Measurements from ENCODE around the gene OSBPL9.

Gene OSBPL9, protein sequence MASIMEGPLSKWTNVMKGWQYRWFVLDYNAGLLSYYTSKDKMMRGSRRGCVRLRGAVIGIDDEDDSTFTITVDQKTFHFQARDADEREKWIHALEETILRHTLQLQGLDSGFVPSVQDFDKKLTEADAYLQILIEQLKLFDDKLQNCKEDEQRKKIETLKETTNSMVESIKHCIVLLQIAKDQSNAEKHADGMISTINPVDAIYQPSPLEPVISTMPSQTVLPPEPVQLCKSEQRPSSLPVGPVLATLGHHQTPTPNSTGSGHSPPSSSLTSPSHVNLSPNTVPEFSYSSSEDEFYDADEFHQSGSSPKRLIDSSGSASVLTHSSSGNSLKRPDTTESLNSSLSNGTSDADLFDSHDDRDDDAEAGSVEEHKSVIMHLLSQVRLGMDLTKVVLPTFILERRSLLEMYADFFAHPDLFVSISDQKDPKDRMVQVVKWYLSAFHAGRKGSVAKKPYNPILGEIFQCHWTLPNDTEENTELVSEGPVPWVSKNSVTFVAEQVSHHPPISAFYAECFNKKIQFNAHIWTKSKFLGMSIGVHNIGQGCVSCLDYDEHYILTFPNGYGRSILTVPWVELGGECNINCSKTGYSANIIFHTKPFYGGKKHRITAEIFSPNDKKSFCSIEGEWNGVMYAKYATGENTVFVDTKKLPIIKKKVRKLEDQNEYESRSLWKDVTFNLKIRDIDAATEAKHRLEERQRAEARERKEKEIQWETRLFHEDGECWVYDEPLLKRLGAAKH

DNA sequence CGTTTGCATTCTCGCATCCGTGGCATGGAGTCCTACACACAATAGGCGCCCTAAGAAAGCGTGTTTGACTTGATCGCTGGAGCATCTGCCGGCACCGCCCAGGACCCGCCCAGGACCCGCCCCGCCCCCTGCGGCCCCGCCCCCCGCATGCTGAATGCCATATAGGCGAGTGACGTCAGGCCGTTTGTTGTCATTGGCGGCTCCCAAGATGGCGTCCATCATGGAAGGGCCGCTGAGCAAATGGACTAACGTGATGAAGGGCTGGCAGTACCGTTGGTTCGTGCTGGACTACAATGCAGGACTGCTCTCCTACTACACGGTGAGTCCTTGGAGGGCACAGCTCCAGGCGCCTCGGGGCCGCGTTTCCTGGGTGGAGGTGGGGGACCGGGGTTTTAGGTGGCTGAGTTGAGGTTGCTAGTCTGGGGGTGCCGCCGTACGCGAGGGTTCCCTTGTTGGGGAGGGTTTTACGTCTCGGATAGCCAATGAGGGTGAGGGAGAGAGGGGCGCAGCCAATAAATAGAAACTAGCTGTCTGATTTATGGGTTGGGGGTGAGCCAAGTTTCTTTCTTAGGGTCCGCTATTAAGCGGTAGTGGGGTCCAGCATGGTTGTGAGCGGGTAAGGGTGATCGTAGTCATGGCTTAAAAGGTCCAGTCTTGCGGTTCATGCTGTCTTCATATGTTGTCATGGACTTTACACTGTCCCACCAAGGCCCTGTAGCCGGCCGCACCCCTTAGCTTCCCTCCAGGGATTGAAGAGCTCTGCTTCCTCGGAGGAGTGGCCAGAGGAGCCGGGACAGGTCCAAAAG lies at the start of gene OSBPL9:
TSS of gene OSBPL9 (plus strand) at position 190 of the 806 bp plus-strand sequence. CDS start at position 209, 19 bp downstream.
- Histone ChIP-seq H3K36me3 (ENCODE audit: insufficient read depth, low read length) (no peaks in the 10 kb centered on the region), H3K9me3 (ENCODE audit: control insufficient read depth, insufficient read depth, low read length) (no peaks in the 10 kb centered on the region), H3K9ac (ENCODE audit: low read depth, low read length) (peak within 1 kb of the TSS; percentile 89), H3K4me1 (ENCODE audit: insufficient read depth, low read length) (peaks cover 22% of the 10 kb centered on the region)

DNA sequence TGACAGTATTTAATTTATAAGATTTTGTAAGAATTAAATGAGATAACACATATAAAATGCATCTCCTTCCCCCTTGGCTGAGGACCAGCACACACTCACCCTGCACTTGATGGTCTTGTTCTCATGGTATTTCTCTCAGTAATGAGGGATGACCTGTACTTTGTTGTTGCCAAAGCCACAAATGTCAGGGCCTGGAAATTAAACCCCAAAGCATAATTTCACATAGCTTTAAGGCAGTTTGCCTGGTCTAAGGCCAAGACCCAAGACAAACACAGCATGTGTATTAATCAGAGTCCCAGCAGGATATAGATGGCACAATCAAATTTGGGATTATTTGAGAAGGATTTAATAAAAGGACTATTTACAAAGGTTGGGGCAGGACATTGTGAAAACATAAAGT lies 49.2 kb upstream of the OSBPL9 start:
- no peak overlapping the region for H3K9ac ChIP-seq (ENCODE audit: low read depth, low read length)
- peaks cover 45% of the 10 kb centered on the region for H3K4me1 ChIP-seq (ENCODE audit: insufficient read depth, low read length)
- no peaks in the 10 kb centered on the region for H3K36me3 ChIP-seq (ENCODE audit: insufficient read depth, low read length)
- no peaks in the 10 kb centered on the region for H3K9me3 ChIP-seq (ENCODE audit: control insufficient read depth, insufficient read depth, low read length)

DNA sequence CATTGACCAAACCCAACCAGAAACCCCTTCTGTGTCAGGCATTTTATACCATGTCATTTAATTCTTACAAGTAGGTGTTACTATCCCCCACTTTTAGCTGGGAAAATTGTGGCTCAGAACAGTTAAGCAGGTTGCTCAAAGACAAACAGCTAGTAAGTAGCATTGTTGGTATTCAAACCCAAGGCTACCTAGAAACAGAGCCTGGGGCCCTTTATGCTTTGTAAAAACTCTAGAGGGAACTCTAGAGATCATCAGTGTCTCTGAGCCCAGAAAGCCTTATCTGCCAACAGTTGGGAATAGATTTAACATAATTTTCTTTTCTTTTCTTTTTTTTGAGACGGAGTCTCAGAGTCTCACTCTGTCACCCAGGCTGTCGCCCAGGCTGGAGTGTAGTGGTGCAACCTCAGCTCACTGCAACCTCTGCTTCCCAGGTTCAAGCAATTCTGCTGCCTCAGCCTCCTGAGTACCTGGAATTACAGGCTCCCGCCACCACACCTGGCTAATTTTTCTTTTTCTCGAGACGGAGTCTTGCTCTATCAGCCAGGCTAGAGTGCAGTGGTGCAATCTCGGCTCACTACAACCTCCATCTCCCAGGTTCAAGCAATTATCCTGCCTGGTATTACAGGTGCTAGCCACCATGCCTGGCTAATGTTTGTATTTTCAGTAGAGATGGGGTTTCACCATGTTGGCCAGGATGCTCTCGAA lies 48.5 kb upstream of the OSBPL9 start:
- Histone ChIP-seq H3K9me3 (ENCODE audit: control insufficient read depth, insufficient read depth, low read length) (no peaks in the 10 kb centered on the region), H3K9ac (ENCODE audit: low read depth, low read length) (no peak overlapping the region), H3K36me3 (ENCODE audit: insufficient read depth, low read length) (no peaks in the 10 kb centered on the region), H3K4me1 (ENCODE audit: insufficient read depth, low read length) (peaks cover 45% of the 10 kb centered on the region)

DNA sequence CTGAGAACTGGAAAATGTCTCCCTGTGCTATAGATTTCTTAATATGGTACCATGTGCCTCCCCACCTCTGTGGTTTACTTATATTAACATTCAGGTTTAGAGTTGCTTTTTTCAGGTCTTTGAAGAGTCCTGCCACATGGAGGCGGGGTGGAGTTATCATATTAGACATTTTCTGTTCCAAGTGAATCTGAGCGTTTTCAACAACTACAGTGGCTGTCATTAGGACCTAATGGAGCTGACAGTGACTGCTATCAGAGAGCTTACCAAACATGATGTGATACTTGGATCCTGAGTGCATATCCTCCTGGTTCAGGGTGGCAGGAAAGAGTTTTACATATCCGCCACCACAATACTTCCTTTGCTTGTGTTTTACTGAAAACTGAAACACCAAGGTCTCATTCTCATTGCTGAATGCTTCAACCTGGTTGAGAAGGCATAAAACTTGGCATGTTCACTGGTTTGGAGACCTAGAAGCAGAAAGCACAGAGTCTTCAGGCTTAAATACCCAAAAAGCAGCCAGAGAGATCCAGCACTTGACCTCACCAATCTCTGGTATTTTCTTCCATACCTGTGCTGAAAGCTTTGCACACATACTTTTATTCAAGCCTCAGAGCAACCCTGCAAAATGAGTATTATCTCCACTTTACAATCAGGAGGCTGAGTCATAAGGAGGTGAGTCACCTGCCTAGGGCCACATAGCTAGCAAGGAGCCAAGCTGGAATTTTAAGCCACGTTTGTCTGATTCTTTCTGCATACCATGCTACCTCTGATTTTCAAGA lies 47.4 kb upstream of the OSBPL9 start:
- Histone ChIP-seq H3K9ac (ENCODE audit: low read depth, low read length) (peak overlapping the region; percentile 17; the same call in 1 of the 2 replicates), H3K36me3 (ENCODE audit: insufficient read depth, low read length) (no peaks in the 10 kb centered on the region), H3K9me3 (ENCODE audit: control insufficient read depth, insufficient read depth, low read length) (no peaks in the 10 kb centered on the region), H3K4me1 (ENCODE audit: insufficient read depth, low read length) (peaks cover 40% of the 10 kb centered on the region)

DNA sequence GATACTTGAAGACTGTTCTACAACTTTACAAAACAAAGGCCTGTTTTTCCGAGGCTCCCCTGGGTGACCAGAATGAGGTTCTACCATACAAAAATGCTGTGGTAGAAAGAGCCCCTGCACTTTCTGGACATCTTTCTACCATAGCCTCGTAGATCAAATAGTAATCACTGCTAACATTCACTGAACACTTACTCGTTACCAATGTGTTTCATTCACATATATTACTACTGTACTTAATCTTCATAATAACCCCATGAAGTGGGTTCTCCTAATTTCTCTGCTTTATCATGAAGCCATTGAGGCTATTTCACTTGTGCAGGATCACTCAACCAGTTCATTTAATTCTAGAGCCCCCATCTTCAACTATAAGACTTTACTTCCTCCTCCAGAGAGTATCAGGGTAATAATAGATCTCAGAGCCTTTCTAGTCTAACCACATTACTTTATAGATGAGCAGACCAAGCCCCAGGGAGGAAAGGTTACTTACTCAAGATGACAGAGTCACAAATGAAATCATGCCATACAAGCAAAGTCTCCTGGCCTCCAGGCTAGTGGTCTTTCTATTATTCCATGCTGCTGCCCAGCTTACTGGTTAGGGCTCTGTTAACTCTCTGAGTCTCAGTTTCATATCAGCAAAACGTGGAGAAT lies 46.7 kb upstream of the OSBPL9 start:
- no peaks in the 10 kb centered on the region for H3K36me3 ChIP-seq (ENCODE audit: insufficient read depth, low read length)
- H3K4me1 ChIP-seq (ENCODE audit: insufficient read depth, low read length) = peaks cover 38% of the 10 kb centered on the region
- H3K9me3 ChIP-seq (ENCODE audit: control insufficient read depth, insufficient read depth, low read length) = no peaks in the 10 kb centered on the region
- no peak overlapping the region for H3K9ac ChIP-seq (ENCODE audit: low read depth, low read length)

DNA sequence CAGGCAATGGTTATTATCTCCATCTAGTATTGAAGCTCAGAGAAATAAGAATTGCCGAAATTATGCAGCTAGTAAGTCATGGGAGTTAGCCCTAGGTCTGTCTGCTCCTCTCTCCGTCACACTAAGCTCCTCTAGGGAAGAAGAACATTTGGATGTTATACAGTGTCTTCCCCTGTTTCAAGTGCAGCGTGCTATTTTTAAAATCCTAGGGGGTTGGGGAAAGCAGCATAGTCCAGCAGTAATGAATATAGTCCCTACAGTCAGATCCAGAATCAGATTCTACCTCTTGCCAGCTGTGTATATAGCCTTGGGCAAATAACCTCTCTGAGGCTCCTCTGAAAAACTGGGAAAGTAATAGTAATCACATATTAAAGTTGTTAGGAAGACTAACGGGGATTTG lies 44.5 kb upstream of the OSBPL9 start:
- no peaks in the 10 kb centered on the region for H3K36me3 ChIP-seq (ENCODE audit: insufficient read depth, low read length)
- peaks cover 38% of the 10 kb centered on the region for H3K4me1 ChIP-seq (ENCODE audit: insufficient read depth, low read length)
- no peaks in the 10 kb centered on the region for H3K9me3 ChIP-seq (ENCODE audit: control insufficient read depth, insufficient read depth, low read length)
- H3K9ac ChIP-seq (ENCODE audit: low read depth, low read length) = no peak overlapping the region

DNA sequence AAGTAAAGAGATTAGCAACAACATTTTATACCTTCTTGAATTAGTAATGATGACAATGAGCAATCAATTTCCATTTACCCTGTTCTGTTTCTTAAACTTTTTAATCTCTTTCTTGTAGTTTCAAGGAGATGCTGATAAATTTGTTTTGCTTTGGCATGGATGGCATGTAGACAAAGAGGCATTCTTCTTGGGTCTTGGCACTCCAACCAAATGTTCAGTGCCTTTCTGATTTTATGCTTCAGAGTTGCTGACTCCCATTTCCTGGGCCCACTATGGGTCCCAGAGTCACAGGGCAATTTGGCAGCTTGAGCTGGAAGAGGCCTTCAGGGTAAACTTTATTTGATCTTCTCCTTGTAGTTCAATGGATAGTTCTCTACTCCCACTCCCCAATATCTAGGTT lies 42.1 kb upstream of the OSBPL9 start:
- Histone ChIP-seq H3K9ac (ENCODE audit: low read depth, low read length) (no peak overlapping the region), H3K9me3 (ENCODE audit: control insufficient read depth, insufficient read depth, low read length) (no peaks in the 10 kb centered on the region), H3K4me1 (ENCODE audit: insufficient read depth, low read length) (peaks cover 25% of the 10 kb centered on the region), H3K36me3 (ENCODE audit: insufficient read depth, low read length) (no peaks in the 10 kb centered on the region)

DNA sequence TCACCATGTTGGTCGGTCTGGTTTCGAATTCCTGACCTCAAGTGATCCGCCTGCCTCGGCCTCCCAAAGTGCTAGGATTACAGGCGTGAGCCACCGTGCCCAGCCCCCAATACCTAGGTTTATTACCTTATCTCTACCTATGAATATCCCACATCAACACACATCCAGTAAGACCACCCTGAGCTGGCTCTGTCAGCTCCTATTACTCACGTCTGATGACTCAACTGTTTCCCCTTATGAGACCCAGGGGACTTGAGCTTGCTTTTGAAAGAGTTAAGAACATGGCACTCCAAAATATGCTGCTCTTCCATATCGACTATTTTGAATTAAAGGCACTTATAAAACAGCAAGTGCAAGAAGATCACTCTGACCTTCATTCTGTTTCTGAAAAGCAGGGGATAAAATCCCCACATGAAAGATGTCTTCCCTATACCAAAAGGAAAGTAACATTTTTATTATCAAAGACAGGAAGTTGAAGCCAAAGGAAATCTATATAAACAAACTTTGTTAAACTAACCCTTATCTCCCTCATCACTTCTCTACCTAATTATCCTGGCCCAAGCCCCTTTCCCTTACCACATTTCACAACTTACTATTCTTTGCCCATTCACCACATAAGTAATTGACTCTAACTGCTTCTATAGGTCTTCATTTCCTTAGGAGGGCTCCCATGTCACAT lies 41.3 kb upstream of the OSBPL9 start:
- Histone ChIP-seq H3K9ac (ENCODE audit: low read depth, low read length) (no peak overlapping the region), H3K36me3 (ENCODE audit: insufficient read depth, low read length) (no peaks in the 10 kb centered on the region), H3K4me1 (ENCODE audit: insufficient read depth, low read length) (peaks cover 19% of the 10 kb centered on the region), H3K9me3 (ENCODE audit: control insufficient read depth, insufficient read depth, low read length) (no peaks in the 10 kb centered on the region)

DNA sequence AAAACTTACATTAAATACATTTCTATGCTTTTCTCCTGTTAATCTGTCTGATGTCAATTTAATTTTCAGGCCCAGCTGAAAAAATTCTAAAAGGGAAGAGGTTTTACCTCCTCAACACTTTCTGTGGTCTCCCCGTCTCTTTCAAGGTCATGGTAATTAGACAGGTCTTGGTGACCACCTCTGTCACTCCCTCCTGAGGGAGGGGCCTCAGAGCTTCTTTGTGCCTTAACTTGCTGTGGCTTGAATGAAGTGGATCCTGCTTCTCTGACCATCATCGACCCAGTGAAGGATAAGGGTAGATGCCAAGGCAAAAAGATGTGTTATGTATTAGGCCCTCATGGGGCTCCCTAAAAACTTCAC lies 40.8 kb upstream of the OSBPL9 start:
- no peaks in the 10 kb centered on the region for H3K36me3 ChIP-seq (ENCODE audit: insufficient read depth, low read length)
- H3K4me1 ChIP-seq (ENCODE audit: insufficient read depth, low read length) = peaks cover 17% of the 10 kb centered on the region
- H3K9ac ChIP-seq (ENCODE audit: low read depth, low read length) = no peak overlapping the region
- no peaks in the 10 kb centered on the region for H3K9me3 ChIP-seq (ENCODE audit: control insufficient read depth, insufficient read depth, low read length)

DNA sequence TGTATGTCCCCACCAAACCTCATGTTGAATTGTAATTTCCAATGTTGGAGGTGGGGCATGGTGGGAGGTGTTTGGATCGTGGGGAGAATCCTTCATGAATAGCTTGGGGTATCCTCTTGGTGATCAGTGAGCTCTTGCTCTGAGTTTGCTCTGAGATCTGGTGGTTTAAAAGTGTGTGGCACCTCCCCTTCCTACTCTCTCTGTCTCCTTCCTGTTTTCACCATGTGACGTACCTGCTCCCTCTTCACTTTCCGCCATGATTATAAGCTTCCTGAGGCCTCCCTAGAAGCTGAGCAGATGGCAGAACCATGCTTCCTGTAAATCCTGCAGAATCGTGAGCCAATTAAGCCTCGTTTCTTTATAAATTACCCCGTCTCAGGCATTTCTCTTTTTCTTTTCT lies 40.0 kb upstream of the OSBPL9 start:
- Histone ChIP-seq H3K9me3 (ENCODE audit: control insufficient read depth, insufficient read depth, low read length) (no peaks in the 10 kb centered on the region), H3K4me1 (ENCODE audit: insufficient read depth, low read length) (peaks cover 11% of the 10 kb centered on the region), H3K9ac (ENCODE audit: low read depth, low read length) (no peak overlapping the region), H3K36me3 (ENCODE audit: insufficient read depth, low read length) (no peaks in the 10 kb centered on the region)

DNA sequence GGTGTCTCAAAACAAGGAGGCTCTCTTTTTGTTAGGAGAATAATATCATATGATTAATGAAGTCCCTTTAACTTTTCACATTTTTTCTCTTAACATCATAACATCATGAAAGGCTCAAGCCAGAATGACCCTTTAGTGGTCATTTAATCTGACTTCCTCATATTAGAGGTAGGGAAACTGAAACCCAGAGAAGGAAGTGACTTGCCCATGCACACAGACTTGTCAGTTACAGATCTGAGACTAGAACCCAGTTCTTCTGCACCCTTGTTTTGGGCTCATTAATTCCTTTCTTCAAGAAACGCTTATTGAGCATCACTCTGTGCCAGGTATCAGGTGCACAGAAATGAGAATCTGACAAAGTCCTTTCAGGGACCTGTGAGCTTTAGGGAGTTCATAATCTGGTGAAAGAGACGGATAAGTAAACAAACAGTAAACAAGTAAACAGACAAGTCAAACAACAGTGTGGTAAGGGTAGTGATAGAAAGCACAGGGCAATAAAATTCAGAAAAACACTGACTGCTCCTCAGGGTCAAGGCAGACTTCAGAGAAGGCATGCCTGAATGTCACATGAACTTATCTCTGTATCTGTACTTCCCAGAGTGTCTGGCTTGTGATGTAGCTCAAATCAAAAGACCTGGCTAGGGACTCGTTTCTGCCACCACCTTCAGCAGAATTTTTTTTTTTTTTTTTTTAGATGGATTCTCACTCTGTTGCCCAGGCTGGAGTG lies 38.3 kb upstream of the OSBPL9 start:
- H3K9ac ChIP-seq (ENCODE audit: low read depth, low read length) = no peak overlapping the region
- peaks cover 4% of the 10 kb centered on the region; the same call in 1 of the 2 replicates for H3K4me1 ChIP-seq (ENCODE audit: insufficient read depth, low read length)
- H3K36me3 ChIP-seq (ENCODE audit: insufficient read depth, low read length) = no peaks in the 10 kb centered on the region
- no peaks in the 10 kb centered on the region for H3K9me3 ChIP-seq (ENCODE audit: control insufficient read depth, insufficient read depth, low read length)

DNA sequence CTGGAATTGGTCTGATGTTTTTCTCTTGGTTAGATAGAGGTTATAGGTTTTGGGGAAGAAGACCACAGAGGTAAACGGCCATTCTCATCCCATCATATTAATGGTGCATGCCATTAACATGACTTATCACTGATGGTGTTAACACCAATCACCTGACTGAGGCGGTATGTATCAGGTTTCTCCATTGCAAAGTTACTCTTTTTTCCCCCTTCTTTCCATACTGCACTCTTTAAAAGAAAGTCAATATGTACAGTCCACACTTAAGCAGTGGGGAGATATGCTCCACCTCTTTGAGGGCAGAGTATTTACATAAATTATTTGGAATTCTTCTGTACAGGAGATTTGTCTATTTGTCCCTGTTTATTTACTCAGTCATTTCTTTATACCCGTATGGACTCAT lies 35.7 kb upstream of the OSBPL9 start:
- Histone ChIP-seq H3K9ac (ENCODE audit: low read depth, low read length) (no peak overlapping the region), H3K9me3 (ENCODE audit: control insufficient read depth, insufficient read depth, low read length) (no peaks in the 10 kb centered on the region), H3K36me3 (ENCODE audit: insufficient read depth, low read length) (no peaks in the 10 kb centered on the region), H3K4me1 (ENCODE audit: insufficient read depth, low read length) (no peaks in the 10 kb centered on the region)

Measured in ES-I3 (cell line).